GM10248 (cell line): ENCODE results near the gene LRP5.

Experiments
- CTCF ChIA-PET: fragments of 300-600 bp; sonication (Branson Sonifier 250); formaldehyde crosslinking; extraction: SDS; loops from one replicate; lab custom pipeline; 2021; ENCODE audit warnings: antibody characterized with exemption; lab: Yijun Ruan, JAX
- POLR2A ChIA-PET: fragments of 350-650 bp; sonication (Branson Sonifier 250); formaldehyde crosslinking; extraction: SDS; loops from one replicate; lab custom pipeline; 2020; ENCODE audit warnings: antibody characterized with exemption; lab: Yijun Ruan, JAX
- DNase-seq: peaks from one replicate; pipeline ENCODE4 v3.0.0; 2012; ENCODE audit errors: extremely low spot score
- TF ChIP-seq, protein P1 (sequence below): IDR thresholded peaks from 2 replicates; pipeline ENCODE4 v1.5.1; 2012; ENCODE audit warnings: mild to moderate bottlenecking, low read depth; ENCODE audit errors: extremely low read depth, missing control alignments, control extremely low read depth

LRP5 gene

DNA sequence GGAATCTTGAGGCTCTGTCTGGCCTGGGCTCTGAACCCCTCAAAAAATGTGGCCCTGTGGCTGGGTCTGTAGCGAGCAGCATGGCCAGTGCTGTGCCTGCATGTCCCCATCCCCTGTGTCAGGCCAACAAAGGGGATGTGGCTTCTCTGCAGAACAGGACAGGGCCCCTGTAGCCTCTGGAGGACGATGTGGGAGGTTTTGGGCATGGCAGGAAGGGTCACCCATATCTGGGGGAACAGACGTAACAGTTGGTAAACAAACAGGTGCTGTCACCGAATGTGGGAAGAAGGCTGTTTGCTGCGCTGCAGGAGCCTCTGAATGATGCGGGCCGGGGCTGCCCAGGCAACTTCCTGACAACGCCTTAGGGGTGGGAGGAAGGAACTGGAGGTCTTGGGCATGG, 35.0 kb downstream of the LRP5 start:
- TF ChIP-seq, protein P1, sequence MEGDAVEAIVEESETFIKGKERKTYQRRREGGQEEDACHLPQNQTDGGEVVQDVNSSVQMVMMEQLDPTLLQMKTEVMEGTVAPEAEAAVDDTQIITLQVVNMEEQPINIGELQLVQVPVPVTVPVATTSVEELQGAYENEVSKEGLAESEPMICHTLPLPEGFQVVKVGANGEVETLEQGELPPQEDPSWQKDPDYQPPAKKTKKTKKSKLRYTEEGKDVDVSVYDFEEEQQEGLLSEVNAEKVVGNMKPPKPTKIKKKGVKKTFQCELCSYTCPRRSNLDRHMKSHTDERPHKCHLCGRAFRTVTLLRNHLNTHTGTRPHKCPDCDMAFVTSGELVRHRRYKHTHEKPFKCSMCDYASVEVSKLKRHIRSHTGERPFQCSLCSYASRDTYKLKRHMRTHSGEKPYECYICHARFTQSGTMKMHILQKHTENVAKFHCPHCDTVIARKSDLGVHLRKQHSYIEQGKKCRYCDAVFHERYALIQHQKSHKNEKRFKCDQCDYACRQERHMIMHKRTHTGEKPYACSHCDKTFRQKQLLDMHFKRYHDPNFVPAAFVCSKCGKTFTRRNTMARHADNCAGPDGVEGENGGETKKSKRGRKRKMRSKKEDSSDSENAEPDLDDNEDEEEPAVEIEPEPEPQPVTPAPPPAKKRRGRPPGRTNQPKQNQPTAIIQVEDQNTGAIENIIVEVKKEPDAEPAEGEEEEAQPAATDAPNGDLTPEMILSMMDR = no peak
- CTCF ChIA-PET = no interaction called here

DNA sequence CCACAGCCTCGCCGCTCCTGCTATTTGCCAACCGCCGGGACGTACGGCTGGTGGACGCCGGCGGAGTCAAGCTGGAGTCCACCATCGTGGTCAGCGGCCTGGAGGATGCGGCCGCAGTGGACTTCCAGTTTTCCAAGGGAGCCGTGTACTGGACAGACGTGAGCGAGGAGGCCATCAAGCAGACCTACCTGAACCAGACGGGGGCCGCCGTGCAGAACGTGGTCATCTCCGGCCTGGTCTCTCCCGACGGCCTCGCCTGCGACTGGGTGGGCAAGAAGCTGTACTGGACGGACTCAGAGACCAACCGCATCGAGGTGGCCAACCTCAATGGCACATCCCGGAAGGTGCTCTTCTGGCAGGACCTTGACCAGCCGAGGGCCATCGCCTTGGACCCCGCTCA, 35.5 kb downstream of the LRP5 start:
- TF ChIP-seq, protein P1 = no peak
- no peak for DNase-seq
- CTCF ChIA-PET = no interaction called here
- POLR2A ChIA-PET = no interaction called here

More for the DNA sequence above, 35.0 kb downstream of the LRP5 start:
- DNase-seq = no peak
- POLR2A ChIA-PET = no interaction called here

DNA sequence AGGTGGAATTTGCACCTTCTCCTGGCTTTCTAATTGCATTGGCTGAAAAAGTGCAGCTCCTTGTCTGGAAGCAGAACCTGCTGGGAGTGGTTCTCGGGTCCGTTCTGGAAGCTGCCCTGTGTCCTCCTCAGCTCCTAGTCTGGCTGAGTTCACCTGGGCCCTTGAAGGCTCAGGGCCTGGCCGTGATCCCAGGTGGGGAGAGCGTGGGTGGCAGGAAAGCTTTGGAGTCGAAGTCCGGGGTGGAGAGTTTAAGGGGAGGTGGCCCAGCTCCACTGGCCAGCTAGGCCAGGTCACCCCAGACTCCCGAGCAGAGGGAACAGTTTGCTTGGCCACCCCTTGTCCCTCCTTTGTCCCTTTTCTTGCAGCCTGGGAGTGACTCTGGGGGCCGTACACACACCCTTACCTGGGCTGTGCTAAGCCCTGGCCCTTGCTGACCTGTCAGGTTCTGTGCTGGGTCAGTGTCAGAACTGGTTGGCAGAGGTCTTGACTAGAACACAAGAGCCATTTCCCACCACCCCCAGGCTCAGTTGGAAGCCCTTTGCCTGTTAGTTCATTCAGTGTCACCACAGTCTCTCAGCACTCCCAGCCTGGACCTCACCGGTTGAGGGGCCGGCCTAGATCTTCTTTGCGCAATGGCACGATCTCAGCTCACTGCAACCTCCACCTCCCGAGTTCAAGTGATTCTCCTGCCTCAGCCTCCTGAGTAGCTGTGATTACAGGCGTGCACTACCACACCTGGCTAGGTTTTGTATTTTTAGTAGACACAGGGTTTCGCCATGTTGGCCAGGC, 37.3 kb downstream of the LRP5 start:
- ChIA-PET POLR2A (no interaction called here), CTCF (interaction anchor here (1.0 to 1.1 kb wide), 2 partner anchors 15 to 52 kb away, joined by 3 read pairs; no protein-coding TSS in a partner anchor)

DNA sequence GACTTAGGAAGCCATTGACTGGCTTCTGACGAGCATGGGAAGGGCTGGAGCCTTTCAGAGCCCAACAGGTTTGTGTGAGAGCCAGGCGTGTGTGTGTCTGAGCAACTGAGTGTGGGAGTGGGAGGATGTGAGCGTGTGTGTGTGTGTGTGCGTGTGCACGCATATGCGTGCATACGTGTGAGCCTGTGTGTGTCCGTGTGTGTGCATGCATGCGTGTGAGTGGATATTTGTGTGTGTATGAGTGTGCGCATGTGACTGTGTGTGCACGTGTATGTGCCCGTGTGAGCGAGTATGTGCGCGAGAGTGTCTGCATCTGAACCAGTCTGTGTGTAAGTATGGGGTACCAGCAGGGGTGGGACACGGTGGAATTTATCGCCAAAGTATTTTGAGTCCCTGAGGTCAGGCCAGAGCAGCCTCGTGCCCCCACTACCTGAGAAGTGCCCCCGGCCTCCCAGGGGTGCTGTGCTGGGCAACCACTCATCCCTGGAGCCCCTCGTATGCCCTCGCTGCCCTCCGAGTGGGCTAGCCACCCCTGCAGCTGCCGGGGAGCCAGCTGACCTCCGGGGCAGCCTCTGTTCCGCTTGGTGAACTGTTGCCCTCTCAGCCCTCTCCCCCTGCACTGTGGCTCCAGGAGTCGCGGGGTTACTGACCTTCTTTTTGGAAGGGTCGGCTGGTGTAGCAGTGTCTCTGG, 38.5 kb downstream of the LRP5 start:
- TF ChIP-seq, protein P1 = no peak
- CTCF ChIA-PET = no interaction called here
- DNase-seq = no peak
- POLR2A ChIA-PET = no interaction called here

More for the DNA sequence above, 37.3 kb downstream of the LRP5 start:
- no peak for DNase-seq
- TF ChIP-seq, protein P1 = no peak

DNA sequence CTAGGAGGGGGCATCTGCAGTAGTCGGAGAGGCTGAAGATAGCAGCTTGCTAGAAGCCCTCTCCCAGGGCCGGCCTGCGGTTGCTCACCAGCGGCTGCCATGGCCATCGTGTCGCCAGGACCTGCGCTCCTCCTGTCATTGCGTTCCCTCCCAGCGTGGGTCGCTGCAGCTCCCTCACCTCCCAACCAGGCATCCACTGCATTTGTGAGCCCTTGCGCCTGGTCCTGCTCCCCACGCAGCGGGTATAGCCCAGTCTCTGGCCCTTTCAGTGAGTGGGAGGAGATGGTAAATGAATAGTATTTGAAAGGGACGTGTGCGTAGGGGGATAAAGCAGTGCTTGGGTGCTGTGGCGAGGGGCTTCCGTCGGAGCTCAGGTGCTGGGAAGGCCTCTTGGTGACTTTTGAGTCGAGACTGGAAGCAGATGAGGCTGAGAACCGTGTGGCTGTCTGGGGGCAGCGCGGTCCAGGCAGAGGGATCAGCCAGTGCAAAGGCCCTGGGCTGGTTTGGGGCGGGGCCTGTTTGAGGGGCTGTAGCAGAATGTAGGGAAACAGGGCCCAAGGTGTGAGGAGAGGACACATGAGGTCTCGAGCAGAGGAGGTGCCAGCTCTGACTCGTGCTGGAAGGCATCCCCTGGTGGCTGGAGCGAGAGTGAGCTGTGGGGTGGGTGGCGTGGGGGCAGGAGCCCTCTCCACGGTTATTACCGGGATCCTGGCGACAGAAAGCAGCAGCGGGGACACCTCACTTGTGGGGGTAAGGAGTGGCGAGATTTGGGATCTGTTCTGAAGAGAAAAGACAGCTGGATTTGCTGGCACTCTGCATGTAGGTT, 39.3 kb downstream of the LRP5 start:
- TF ChIP-seq, protein P1 = no peak
- no peak for DNase-seq
- ChIA-PET POLR2A (no interaction called here), CTCF (no interaction called here)

DNA sequence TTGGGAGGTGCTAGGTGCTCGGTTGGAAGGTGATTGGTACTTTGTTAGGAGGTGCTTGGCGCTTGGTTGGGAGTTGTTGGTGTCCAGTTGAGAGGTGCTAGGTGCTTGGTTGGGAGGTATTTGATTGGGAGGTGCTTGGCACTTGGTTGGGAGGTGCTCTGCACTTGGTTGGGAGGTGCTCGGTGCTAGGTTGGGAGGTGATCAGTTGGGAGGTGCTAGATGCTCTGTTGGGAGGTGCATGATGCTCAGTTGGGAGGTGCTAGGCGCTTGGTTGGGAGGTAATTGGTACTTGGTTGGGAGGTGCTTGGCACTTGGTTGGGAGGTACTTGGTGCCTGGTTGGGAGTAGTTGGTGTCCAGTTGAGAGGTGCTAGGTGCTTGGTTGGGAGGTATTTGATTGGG, 40.2 kb downstream of the LRP5 start:
- ChIA-PET POLR2A (no interaction called here), CTCF (no interaction called here)
- TF ChIP-seq, protein P1 = no peak
- no peak for DNase-seq
